CD14-positive monocyte (primary cell): ENCODE results near the gene NHLRC3. TPM values are rescaled to one million over a fixed set of nuclear protein-coding genes. Genes with fewer than 3 reads are reported as not detected.
"Not testable (repeated sequence)": the region's sequence is repeated elsewhere in the genome, so short reads cannot be mapped to it uniquely, and the experiment has no call there.

ENCODE experiments used
- DNase-seq, 3 donors: peaks; one replicate each; pipeline ENCODE4 v3.0.0-alpha.2; 2011 to 2022
- H2AFZ ChIP-seq: 2 replicates; pipeline ENCODE4 v1.6.0; 2012; ENCODE audit warnings: mild to moderate bottlenecking, low read depth, low read length, inconsistent platforms; ENCODE audit not compliant: insufficient read depth, poor library complexity, severe bottlenecking
- H3K27ac ChIP-seq, 2 donors: 1 replicate in 1 of 2; 2 replicates in 1 of 2; pipeline ENCODE4 v1.5.1; 2012 to 2013; ENCODE audit warnings: low read length in 2 of 2, control low read depth in 1 of 2, inconsistent platforms in 1 of 2, low read depth in 1 of 2, mild to moderate bottlenecking in 1 of 2
- H3K27me3 ChIP-seq, 2 donors: one replicate each; pipeline versions ENCODE4 v1.6.0 to v1.6.1; 2011 to 2013; ENCODE audit warnings: low read length in 2 of 2; ENCODE audit not compliant: control insufficient read depth in 2 of 2, insufficient read depth in 2 of 2
- H3K36me3 ChIP-seq, 2 donors: replicated peaks in 1 of 2; 1 replicate in 1 of 2; 2 replicates in 1 of 2; pipeline versions ENCODE4 v1.5.1 to v1.6.1; 2012 to 2013; ENCODE audit warnings: low read length in 2 of 2, control low read depth in 1 of 2, inconsistent platforms in 1 of 2, mild to moderate bottlenecking in 1 of 2; ENCODE audit not compliant: insufficient read depth in 2 of 2, control insufficient read depth in 1 of 2
- H3K4me1 ChIP-seq, 2 donors: 1 replicate in 1 of 2; 2 replicates in 1 of 2; pipeline versions ENCODE4 v1.5.1 to v1.6.1; 2012 to 2013; ENCODE audit warnings: low read length in 2 of 2, control low read depth in 1 of 2, inconsistent platforms in 1 of 2, mild to moderate bottlenecking in 1 of 2, moderate library complexity in 1 of 2; ENCODE audit not compliant: insufficient read depth in 2 of 2, control insufficient read depth in 1 of 2
- H3K4me2 ChIP-seq: replicated peaks from 2 replicates; pipeline ENCODE3; 2012; ENCODE audit warnings: low read length, moderate library complexity, mild to moderate bottlenecking; ENCODE audit not compliant: poor library complexity, severe bottlenecking; ENCODE audit errors: extremely low read depth
- H3K4me3 ChIP-seq, 3 experiments: fragments of 200-600 bp in 1 of 3; sonication (generic) in 1 of 3; replicated peaks in 1 of 3; 1 replicate in 2 of 3; 2 replicates in 1 of 3; pipeline ENCODE4 v1.5.1; 2011 to 2013; ENCODE audit warnings: low read length in 3 of 3, mild to moderate bottlenecking in 3 of 3, control low read depth in 2 of 3, low read depth in 2 of 3, inconsistent platforms in 1 of 3, moderate library complexity in 1 of 3
- H3K79me2 ChIP-seq: 2 replicates; pipeline ENCODE4 v1.6.0; 2012; ENCODE audit warnings: mild to moderate bottlenecking, control low read depth, inconsistent platforms, low read length, moderate library complexity; ENCODE audit not compliant: insufficient read depth
- H3K9ac ChIP-seq: 2 replicates; pipeline ENCODE4 v1.6.0; 2017; ENCODE audit warnings: low read length, mild to moderate bottlenecking; ENCODE audit not compliant: insufficient read depth, poor library complexity, severe bottlenecking
- H3K9me3 ChIP-seq, 2 donors: replicated peaks in 1 of 2; 1 replicate in 1 of 2; 2 replicates in 1 of 2; pipeline versions ENCODE4 v1.5.1 to v1.6.1; 2012 to 2013; ENCODE audit warnings: low read length in 2 of 2, control low read depth in 1 of 2; ENCODE audit not compliant: control insufficient read depth in 1 of 2, insufficient read depth in 1 of 2
- H4K20me1 ChIP-seq: 2 replicates; pipeline ENCODE4 v1.6.0; 2012; ENCODE audit warnings: mild to moderate bottlenecking, low read length, control low read depth, moderate library complexity; ENCODE audit not compliant: insufficient read depth
- H3K27ac Mint-ChIP-seq, 7 donors: one replicate each; pipeline ENCODE4 v1.8.0; 2020; ENCODE audit warnings: mild to moderate bottlenecking in 7 of 7, mixed read lengths in 7 of 7, moderate library complexity in 6 of 7, inconsistent platforms in 2 of 7
- H3K27me3 Mint-ChIP-seq, 3 donors: one replicate each; pipeline ENCODE4 v1.8.0; 2021 to 2022; ENCODE audit warnings: low read depth in 3 of 3, mild to moderate bottlenecking in 3 of 3, mixed read lengths in 3 of 3, moderate library complexity in 3 of 3, inconsistent platforms in 1 of 3
- H3K36me3 Mint-ChIP-seq, 2 donors: one replicate each; pipeline ENCODE4 v1.8.0; 2020; ENCODE audit warnings: mixed read lengths in 2 of 2, inconsistent platforms in 1 of 2, mild to moderate bottlenecking in 1 of 2
- H3K4me1 Mint-ChIP-seq: one replicate; pipeline ENCODE4 v1.8.0; 2020; ENCODE audit warnings: mild to moderate bottlenecking, mixed read lengths
- H3K4me3 Mint-ChIP-seq, 2 donors: one replicate each; pipeline ENCODE4 v1.8.0; 2020; ENCODE audit warnings: mild to moderate bottlenecking in 2 of 2, mixed read lengths in 2 of 2, moderate library complexity in 1 of 2
- H3K9me3 Mint-ChIP-seq, 7 donors: one replicate each; pipeline ENCODE4 v1.8.0; 2020 to 2022; ENCODE audit warnings: mixed read lengths in 7 of 7, mild to moderate bottlenecking in 6 of 7, moderate library complexity in 6 of 7, inconsistent platforms in 2 of 7
- WGBS: methylation state at CpG from one replicate; pipeline ENCODE4 v1.1.5; 2013; ENCODE audit warnings: missing lambda C conversion rate; ENCODE audit not compliant: insufficient coverage; 5-methylcytosine and 5-hydroxymethylcytosine counted together
- intact Hi-C, 2 donors: fragments of 100-400 bp; cut with micrococcal nuclease; formaldehyde crosslinking; loops; one replicate each; pipeline versions ENCODE4 v1.15.0 to v1.15.1; 2023
- polyA plus RNA-seq, 3 donors: library from polyadenylated mRNA; depleted of rRNA in 1 of 3; unstranded in 2 of 3; stranded (reverse) in 1 of 3; fragments of 300-500 nt in 2 of 3; fragments of >200 nt in 1 of 3; fragmentation: Illumina TruSeq in 2 of 3; gene quantifications; 1 replicate in 2 of 3; 2 replicates in 1 of 3; pipeline ENCODE4 v1.2.3, GENCODE V29; 2012 to 2021
- TF ChIP-seq, protein P1 (sequence below): fragments of 200-600 bp; IDR thresholded peaks from one replicate; pipeline ENCODE4 v1.8.0; 2022; ENCODE audit warnings: antibody characterized with exemption, mild to moderate bottlenecking

The NHLRC3 gene
- polyA plus RNA-seq, 3 donors: 12.8 to 17.7 (median 13.0) TPM

DNA sequence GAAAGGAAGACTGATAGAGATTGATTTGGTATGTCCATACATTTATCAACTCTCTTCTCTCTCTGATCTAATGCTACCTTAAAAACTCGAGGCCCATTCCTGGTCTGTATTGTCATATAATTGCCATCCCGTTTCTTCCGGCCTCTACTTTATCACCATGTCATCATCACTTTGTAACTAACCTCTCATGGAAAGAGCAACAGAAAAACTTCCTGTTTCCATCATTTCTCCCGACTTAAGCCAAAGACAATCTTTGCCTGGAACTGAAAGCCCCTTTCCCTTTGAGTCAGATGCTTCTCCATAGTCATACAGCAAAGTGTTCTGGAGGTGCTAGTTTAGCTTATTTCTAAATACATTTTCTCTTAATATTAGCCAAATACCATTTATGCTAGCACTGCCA lies 44.9 kb upstream of the NHLRC3 start:
- H3K36me3 ChIP-seq: no peaks in the 10 kb centered on the region
- Mint-ChIP-seq H3K27me3 (peaks cover 0 to 1% (median 0%) of the 10 kb centered on the region in 3 donors), H3K36me3 (no peaks in the 10 kb centered on the region), H3K4me1 (no peaks in the 10 kb centered on the region), H3K9me3 (peaks cover 0 to 3% (median 0%) of the 10 kb centered on the region in 7 donors), H3K27ac (no peak overlapping the region), H3K4me3 (no peak overlapping the region)
- intact Hi-C loops: no loop called here
- WGBS: 93% methylated on average over 3 of the region's 4 CpGs
- H4K20me1 ChIP-seq: no peaks in the 10 kb centered on the region
- TF ChIP-seq, protein P1, sequence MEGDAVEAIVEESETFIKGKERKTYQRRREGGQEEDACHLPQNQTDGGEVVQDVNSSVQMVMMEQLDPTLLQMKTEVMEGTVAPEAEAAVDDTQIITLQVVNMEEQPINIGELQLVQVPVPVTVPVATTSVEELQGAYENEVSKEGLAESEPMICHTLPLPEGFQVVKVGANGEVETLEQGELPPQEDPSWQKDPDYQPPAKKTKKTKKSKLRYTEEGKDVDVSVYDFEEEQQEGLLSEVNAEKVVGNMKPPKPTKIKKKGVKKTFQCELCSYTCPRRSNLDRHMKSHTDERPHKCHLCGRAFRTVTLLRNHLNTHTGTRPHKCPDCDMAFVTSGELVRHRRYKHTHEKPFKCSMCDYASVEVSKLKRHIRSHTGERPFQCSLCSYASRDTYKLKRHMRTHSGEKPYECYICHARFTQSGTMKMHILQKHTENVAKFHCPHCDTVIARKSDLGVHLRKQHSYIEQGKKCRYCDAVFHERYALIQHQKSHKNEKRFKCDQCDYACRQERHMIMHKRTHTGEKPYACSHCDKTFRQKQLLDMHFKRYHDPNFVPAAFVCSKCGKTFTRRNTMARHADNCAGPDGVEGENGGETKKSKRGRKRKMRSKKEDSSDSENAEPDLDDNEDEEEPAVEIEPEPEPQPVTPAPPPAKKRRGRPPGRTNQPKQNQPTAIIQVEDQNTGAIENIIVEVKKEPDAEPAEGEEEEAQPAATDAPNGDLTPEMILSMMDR: no peak
- H3K9ac ChIP-seq: no peak overlapping the region
- H3K9me3 ChIP-seq: no peaks in the 10 kb centered on the region
- no peaks in the 10 kb centered on the region for H3K79me2 ChIP-seq
- no peak for DNase-seq
- H3K27me3 ChIP-seq: no peaks in the 10 kb centered on the region
- H3K4me3 ChIP-seq: no peak overlapping the region
- no peak overlapping the region for H2AFZ ChIP-seq
- H3K4me1 ChIP-seq: no peaks in the 10 kb centered on the region
- no peak overlapping the region for H3K4me2 ChIP-seq
- H3K27ac ChIP-seq: no peak overlapping the region

DNA sequence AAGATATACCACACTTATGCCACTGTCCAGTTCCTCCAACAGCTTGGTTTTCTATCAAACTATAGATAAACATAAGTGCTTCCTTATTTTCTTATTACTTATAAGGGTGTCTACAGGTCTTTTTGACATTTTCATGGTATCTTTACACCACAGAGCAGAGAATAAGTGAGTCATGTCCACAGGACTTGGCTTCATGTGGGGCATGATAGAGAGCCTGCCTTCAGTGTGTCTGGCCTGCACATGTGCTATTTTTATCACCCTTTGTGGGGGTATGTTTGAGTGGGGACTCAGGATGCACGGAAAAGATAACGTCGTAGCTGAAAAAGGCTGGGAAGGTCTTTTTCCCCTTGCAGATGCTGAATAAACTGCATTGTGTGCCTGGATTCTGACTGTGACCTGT lies 39.5 kb upstream of the NHLRC3 start:
- Histone ChIP-seq H3K79me2 (no peaks in the 10 kb centered on the region), H2AFZ (no peak overlapping the region), H3K9me3 (no peaks in the 10 kb centered on the region), H3K27me3 (no peaks in the 10 kb centered on the region), H3K9ac (no peak overlapping the region), H4K20me1 (no peaks in the 10 kb centered on the region), H3K4me1 (no peaks in the 10 kb centered on the region), H3K36me3 (no peaks in the 10 kb centered on the region), H3K4me3 (no peak overlapping the region), H3K4me2 (no peak overlapping the region), H3K27ac (no peak overlapping the region)
- TF ChIP-seq, protein P1: no peak
- H3K36me3 Mint-ChIP-seq: no peaks in the 10 kb centered on the region
- intact Hi-C loops: no loop called here
- no peaks in the 10 kb centered on the region for H3K27me3 Mint-ChIP-seq
- WGBS: 97% methylated on average over 3 of the region's 3 CpGs
- DNase-seq: no peak
- H3K4me3 Mint-ChIP-seq: no peak overlapping the region
- H3K4me1 Mint-ChIP-seq: no peaks in the 10 kb centered on the region
- no peak overlapping the region for H3K27ac Mint-ChIP-seq
- peaks cover 0 to 3% (median 0%) of the 10 kb centered on the region in 7 donors for H3K9me3 Mint-ChIP-seq

DNA sequence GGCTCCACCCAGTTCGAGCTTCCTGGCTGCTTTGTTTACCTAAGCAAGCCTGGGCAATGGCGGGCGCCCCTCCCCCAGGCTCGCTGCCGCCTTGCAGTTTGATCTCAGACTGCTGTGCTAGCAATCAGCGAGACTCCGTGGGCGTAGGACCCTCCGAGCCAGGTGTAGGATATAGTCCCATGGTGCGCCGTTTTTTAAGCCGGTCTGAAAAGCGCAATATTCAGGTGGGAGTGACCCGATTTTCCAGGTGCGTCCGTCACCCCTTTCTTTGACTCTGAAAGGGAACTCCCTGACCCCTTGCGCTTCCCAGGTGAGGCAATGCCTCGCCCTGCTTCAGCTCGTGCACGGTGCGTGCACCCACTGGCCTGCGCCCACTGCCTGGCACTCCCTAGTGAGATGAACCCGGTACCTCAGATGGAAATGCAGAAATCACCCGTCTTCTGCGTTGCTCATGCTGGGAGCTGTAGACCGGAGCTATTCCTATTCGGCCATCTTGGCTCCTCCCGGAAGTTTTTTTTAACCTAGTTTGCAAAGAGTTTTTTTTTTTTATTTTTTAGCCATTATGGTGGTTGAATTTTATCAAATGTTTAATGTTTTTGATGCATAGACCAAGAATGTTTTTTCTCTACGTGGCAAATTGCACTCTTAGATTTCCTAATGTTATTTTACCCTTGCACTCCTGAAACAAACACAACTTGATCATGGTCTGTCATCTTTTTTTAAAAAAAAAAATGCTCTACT lies 31.7 kb upstream of the NHLRC3 start:
- H3K4me2 ChIP-seq, H3K27me3 Mint-ChIP-seq, H3K9ac ChIP-seq, H3K4me3 Mint-ChIP-seq, H3K4me1 Mint-ChIP-seq, H3K79me2 ChIP-seq, intact Hi-C loops, H3K4me3 ChIP-seq, H3K27ac ChIP-seq, H3K4me1 ChIP-seq, H3K27ac Mint-ChIP-seq, H3K9me3 ChIP-seq, DNase-seq, H4K20me1 ChIP-seq, H2AFZ ChIP-seq, H3K9me3 Mint-ChIP-seq, H3K27me3 ChIP-seq: not testable (repeated sequence)
- H3K36me3 ChIP-seq: peaks cover 22 to 38% of the 10 kb centered on the region in 2 donors
- H3K36me3 Mint-ChIP-seq: peaks cover 24 to 36% of the 10 kb centered on the region in 2 donors
- WGBS: 98% methylated on average over 9 of the region's 29 CpGs
